Germinal center (tissue), 1 donor: ENCODE measurements around the gene MSL1.

ENCODE experiments used
- DNase-seq: peaks from one replicate; pipeline ENCODE4 v3.0.0; 2012; ENCODE audit warnings: mixed read lengths, low spot score

Gene MSL1

DNA sequence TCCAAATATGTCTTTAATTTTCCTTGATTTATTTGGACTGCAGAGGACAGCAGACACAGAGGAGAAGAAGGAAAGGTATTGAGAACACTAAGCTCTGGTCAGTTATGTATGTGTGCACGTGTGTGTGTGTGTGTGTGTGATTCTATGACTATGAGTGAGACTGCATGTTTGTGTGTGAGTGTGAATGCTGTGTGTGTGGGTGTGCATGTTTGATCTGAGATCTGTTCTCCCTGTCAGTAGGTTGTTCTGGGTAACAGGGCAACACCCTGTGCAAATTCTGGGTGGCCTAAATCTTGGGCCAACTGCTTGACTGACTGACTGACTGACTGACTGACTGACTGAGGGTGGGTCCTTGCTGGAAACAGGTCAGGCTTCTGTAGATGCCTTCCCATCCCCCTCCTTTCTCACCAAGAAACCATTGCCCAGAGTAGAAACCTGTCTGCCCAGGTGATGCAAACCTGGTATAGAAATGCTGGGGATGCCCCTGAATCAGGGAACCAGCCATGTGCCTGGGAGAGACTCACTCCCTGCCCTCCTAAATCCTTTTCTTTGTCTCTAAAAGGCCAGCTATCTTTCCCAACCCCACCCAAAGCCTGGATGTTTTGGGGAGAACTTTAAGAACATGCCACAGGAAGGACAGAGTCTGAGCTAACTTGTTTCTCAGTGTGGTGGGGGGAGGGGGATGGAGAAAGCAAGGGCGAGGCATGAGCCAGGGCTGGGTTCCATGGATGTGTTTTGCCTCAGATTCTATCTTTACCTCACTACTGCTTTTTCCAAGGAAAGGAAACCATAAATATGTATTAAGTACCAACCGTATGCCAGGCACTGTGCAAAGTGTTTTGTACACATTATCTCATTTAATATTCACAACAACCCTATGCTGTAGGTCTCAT, 16.9 kb upstream of the MSL1 start:
- no peak for DNase-seq

DNA sequence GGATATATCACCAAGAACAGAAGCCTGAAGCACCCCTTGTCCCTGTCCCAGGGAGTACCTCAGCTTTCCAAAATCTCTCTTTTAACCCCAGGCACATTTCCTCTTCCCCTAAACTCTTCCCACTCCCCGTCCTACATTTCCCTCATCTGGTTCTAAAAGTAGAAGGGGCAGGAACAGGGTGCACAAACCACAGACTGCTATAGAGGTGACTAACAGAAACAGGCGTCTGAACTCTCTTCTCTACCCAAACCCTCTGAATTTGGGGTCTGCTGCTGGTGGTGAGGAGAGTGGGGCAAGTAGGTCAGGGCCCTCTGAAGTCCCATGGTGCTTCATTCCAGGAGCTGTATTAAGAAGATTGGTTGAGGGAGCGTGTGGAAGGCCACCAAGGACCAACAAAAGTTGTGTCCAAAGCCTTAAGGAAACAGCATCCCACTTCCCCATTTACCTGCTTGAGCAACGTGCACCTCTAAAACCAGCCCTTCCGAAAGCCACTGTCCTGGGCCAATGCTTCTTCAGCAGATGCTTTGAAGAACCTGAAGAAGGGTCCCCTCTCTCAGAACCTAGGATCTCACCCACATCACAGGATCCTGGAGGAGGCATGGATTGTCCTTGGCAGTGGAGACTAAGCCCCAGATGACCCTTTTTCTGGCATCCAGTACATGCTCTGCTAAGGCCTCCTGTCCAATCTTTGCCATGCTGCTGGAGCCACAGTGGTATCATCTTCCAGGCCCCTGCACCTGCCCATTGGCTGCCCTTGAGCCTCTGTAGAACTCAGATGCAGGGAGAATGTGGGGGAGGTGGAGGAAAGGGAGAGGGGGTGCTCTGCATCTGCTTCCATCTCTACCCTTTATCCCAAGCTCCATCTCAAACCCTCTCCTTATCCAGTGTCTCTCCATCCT, 15.7 kb upstream of the MSL1 start:
- DNase-seq: no peak

DNA sequence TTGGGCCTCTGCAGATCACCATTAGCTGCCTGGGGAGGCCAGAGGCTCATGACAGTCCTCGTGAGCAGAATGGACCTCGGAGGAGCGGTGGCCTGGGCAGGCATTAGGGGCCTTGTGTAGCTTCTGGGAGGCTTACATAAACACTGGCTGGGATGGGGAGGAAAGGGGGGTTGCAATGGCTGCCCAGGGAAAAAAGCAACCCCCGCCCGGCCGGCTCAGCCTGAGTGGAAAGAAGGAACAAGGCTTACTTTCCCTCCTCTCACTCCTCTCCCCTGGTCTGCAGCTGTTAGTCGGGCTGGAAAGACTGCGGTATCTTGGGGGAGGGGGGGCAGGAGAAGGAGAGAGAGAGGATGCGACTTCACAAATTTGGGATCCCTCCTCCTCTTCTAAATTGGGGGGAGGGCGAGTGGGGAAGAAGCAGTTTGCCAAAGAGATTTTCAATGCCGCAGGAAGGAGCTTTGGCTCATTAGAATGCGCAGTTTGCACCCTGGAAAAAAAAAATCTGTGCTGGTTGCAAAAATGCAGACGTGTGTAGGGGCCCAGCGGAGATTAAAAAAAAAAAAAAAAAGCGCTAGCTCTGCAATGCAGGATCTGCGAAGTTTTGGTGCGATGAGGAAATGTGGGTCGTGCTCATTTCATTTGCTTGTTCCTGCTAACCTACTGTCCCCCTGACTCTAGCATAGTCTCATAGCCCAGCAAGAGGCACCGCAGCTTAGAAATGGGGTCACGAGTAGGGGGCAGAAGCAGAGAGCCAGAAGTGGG, 14.8 kb upstream of the MSL1 start:
- no peak for DNase-seq

DNA sequence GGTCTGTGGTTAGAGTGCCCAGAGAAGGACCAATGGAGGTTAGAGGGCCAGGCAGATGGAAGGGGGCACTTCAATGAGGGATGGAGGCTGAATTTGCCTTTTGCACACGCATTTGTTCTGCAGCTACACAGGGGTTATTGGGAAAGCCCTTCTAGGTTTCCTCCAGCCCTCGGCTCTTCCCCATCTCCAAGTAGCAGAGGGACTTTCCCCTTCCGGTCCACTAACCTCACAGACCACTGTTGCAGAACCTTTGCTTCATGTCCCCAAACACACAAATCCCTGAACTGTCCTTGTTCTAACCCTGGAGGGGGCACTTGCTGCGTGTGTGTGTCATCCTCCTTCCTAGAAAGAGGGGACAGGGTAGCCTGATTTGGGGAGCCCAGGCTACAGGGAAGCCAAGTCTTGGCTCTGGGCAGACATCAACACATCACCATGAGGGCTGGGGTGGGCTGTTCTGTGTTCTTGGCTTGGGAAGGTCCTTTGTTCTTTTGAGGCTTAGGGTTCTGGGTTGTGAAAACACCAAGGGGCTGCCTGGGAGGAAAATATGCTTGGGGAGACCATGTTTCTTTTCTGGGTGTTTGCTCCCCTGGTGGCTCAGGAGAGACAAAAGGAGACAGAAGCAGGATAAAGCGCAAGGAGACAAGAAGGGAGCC, 14.1 kb upstream of the MSL1 start:
- DNase-seq: no peak

DNA sequence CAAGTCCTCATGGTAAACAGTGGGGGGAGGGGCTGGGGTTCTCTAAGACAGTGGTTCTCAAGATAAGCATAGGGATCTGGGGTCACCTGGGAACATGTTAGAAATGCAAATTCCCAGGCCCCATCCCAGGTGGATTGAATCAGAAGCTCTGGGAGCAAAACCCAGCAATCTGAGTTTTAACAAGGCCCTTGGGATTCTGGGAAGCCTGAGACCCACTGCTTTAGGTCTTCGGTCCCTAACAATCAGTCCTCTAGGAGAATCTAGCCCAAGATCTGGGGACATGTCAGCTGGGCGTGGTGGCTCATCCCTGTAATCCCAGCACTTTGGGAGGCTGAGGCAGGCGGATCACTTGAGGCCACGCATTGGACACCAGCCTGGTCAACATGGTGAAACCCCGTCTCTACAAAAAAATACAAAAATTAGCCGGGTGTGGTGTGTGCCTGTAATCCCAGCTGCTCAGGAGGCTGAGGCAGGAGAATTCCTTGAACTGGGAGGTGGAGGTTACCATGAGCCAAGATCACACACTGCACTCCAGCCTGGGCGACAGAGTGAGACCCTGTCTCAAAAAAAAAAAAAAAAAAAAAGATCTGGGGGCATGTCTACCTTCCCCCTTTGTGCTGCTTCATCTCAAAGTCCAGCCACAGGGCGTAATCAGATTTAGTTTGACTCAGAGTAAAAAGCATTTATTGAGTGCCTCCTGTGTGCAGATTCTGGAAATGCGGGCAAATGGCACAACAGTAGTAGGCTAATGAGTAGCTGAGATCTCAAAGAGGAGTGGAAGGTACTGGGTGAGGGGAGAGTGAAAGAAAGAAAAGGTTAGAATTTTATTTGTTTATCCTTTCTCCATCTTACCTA, 12.6 kb upstream of the MSL1 start:
- DNase-seq: no peak

DNA sequence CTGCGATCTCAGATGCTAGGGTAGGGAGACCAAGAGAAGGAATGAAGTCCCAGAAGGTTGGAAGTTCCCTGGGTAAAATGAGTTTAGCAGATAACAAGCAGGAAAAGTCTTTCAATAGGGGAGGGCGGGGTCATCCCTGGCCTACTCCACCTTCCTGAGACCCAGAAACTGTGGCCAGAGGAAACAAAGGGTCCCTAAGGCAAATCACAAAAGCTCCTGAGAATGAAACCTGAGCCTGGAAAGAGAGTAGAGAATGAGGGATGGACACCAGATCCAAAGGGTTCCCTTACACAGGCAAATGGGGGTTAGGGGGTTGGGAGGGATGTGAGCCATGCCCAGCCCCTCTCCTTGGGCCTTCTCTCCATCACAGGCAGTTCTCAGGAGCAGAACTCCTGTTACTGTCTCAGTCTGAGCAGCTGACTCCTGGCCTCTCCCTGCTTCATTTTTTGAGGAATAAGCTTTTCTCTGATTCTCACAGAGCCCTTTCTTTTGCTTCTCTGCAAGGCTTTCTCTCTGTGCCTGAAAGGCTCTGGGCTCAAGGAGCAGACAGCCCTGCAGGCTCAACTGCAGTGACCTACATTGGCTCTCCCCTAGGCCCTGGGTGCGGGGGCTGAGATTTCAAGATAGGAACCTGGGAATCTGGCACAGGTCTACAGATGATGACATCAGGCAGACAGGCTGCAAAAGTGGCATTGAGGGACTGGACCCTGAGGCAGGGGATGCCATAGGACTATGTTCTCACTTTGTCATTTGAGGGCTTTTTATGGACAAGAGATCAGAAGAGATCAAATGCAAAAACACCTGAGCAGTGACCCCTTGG, 11.5 kb upstream of the MSL1 start:
- no peak for DNase-seq

DNA sequence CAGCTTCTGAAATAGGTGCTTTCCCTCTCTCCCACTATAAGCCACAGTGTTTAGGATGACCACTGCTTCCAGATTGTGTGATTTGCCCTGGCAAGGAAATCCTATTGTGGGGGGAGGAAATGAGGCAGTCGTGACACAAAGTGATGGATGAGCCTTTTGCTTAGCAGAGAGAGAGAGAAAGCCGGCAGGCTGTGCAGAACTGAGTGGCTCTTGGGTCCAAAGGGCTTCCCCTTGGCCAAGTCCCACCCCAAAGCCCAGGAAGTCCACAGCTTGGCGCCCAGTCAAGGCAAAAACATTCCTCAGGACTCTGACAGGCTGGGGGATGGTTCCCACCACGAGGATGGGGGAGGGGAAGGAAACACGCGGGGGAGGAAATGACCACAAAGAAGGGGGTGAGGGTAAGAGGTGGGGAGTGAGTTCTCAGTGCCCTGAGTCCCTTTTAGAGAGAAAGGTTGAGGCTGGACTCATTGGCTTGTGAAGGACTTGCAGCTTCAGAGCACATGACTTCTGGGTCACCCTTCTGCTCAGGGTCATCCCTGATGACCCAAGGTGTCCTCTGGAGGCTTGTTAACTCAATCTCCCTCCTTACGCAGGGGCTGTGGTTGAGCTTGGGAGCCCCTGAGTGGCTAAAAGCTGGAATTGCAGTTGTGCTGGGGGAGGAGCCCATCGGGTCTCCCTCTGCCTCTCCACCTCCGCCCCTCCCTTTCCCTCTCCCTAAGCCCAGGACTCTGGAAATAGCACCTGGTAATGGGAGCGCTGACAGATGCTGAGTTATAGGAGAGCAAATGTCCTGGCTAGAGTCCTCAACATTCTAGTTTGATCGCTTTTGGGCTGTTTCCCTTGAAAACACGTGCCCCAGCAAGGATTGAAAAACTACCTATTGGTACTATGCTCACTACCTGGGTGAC, 10.3 kb upstream of the MSL1 start:
- DNase-seq: peak; percentile 83

DNA sequence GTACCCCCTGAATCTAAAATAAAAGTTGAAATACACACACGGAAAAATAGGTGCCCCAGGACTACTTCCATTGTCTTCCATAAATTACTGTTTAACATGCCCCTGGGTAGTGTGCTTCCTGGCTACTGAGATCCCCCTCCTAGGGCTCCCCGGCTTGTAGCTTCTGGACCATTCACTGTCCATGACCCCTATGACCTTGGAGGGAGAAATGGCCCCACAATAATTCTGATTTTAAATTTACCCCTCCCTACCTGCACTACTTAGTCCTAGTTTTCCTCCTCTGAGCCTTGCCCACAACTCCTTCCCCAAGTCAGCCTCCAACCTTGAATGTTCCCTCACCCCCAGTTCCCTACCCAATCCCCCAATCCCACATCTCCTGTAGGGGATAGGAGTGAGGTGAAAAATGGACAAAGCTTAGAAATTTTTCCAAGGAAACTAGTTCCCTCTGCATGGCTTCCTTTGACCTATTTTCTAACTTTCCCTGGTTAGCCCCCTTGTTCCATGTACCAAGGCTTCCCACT, 9.5 kb upstream of the MSL1 start:
- no peak for DNase-seq

DNA sequence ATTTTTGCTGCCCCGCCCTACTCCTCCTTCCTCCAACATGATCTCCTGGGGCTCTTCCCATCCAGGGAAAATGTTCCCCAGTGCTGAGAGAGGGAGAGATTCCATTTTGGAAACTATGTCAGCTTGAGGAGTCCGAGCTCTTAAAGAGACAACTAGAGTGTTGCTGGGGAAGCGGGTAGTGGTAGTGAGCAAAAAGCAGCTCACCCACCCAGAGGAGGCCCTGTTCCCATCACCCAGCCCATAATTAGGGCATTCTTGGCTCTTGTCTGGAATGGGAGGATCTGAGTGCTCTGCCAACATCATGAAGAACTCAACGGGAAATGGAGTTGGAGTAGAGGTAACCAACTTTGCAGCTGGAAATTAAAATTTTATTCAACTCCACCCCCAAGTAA, 9.1 kb upstream of the MSL1 start:
- DNase-seq: no peak

DNA sequence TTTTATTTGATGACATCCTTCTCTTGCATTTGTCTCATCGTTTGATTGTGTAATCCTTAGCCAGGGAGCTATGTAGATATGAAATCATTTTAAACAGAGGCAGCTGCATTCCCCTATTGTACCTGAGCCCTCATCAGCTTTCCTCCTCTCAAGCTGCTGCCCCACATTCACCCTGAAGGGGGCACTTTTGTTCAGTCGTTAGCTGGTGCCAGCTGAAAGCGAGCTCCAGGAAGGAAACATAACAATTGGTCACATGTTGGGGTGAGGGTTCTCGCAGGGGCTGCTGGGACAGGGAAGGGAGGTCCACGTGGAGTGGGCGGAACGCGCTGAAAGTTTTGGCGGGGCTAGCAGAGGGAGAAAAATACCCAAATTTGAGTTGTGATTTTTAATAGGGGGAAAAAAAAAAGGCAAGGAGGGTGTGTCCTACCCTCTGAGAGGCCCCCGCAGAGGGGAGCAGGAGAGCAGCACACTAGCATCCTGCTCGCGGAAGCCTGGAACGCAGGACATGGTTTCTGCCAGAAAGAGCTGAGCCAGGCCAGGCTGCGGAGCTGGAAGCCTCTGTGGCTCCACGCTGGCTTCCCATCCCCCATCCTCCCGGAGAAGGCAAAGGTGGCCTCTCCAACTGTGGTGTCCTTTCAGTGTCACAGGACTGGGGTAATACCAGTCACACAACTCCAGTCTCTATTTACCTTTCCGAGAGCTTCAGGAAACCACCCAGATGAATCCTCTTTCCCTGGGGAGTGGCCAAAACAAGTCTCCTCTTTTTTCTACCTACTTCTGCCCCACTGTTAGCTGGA, 8.5 kb upstream of the MSL1 start:
- DNase-seq: peak; percentile 96

DNA sequence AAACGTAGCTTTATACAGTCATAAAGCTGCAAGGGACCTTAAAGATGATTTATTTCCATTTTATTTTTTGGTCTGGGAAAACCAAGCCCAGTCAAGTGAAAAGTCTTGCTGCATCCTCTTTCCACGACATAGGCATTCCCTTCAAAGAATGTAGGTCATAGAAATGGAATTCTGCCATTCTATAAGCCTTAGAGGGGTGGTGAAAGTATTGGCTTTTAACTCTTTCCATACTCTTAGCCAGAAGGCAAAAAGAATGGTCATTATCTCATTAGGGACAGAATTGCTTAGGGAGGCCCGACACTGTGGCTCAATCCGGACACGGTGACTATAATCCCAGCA, 7.9 kb upstream of the MSL1 start:
- DNase-seq: no peak

DNA sequence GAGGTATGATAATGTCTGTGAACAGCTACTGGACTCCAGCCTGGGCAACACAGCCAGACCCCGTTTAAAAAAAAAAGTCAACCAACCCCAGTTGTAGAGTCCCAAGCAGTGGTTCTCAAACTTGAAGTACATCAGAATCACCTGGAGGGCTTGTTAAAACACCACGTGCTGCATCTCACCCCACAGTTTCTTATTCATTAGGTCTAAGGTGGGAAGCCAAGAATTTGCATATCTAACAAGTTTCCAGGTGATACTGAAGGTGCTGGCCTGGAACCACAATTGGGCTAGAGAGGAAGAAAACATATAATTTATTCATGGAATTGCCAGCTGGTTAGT, 6.7 kb upstream of the MSL1 start:
- DNase-seq: no peak

DNA sequence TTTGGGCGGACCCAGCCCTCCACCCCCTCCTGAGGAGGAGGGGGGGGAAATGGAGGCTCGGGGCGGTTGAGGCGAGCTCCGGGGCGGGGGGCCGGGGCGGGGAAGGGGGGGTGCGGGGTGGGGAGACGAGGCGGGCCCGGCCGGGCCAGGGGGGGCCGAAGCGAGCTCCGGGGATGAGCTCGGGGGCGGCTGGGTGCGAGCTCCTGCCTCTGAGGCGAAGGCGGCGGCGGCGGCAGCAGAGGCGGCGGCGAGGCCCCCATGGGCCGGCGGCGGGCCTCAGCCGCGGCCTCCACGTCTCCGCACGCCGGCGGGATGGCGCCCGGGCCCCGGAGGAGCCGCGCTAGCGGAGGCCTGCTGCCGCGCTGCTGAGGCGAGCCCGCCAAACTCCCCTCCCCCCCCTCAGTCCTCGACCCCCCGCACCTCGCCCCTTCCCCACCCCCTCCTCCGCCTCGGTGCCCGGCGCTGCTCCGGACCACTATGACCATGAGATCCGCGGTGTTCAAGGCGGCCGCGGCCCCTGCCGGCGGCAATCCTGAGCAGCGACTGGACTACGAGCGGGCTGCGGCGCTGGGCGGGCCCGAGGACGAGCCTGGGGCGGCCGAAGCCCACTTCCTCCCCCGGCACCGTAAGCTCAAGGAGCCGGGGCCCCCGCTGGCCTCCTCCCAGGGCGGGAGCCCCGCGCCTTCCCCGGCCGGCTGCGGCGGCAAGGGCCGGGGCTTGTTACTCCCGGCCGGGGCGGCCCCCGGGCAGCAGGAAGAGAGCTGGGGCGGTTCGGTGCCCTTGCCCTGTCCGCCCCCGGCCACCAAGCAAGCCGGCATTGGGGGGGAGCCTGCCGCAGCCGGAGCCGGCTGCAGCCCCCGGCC, 596 bp downstream of the MSL1 start:
- DNase-seq: peak; percentile 78

DNA sequence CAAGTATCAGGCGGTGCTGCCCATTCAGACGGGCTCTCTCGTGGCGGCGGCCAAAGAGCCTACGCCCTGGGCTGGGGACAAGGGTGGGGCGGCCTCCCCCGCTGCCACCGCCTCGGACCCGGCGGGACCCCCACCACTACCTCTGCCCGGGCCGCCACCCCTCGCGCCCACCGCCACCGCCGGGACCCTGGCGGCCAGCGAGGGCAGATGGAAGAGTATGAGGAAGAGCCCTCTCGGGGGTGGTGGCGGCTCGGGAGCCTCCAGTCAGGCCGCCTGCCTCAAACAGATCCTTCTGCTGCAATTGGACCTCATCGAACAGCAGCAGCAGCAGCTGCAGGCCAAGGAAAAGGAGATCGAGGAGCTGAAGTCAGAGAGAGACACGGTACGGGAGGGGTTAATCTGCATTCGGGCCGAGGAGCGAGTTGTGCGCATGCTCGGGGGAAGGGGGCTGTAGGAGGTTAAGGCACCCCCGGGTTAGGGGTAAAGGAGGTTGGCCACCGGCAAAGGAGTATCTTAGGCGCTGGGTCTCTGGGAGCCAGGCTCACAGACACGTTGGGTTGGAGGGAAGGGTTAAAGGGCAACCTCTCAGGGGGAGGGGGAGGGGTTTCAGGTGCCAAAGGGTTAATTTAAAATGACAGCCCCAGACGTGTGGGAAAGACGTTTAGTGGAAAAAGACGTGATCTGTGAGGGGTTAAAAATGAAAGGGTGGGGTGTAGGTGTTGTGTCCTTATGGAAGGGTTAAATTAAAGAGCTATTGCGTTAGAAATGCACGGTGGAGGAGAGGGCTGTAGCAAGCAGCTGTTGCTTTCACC, 1.4 kb downstream of the MSL1 start:
- DNase-seq: peak; percentile 51

DNA sequence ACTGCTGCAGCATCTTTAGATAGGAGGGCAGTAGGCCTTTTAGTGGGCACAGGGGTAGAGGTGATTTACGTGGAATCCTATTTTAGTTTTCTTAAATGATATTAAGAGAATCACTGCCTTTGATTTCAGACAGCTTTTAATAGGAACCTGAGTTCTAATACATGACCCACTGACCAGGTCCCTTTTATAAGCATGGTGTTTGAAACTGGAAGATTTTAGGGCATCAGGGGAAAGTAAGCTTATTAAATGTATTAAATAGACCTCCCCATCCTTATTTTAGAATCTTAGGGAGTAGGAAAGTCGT, 2.0 kb downstream of the MSL1 start:
- DNase-seq: no peak
